ENCODE data around the gene NRXN2.
A peak's percentile ranks its signal among the peaks of the same experiment; 100 is the strongest.

The NRXN2 gene

GRCh38 chr11:64621283-64622019 lies 101.5 kb downstream of the NRXN2 start:
- no peak for DNase-seq

- no peak for DNase-seq
Observed at GRCh38 chr11:64620381-64620971, 102.5 kb downstream of the NRXN2 start.

- no peak for DNase-seq
Observed at GRCh38 chr11:64619811-64620380, 103.1 kb downstream of the NRXN2 start.

- no peak for DNase-seq
Observed at GRCh38 chr11:64619196-64619595, 103.8 kb downstream of the NRXN2 start.

- no peak for DNase-seq
Observed at GRCh38 chr11:64616817-64617216, 106.2 kb downstream of the NRXN2 start.

GRCh38 chr11:64614917-64615316 lies 108.1 kb downstream of the NRXN2 start:
- DNase-seq: no peak

- no peak for DNase-seq
Observed at GRCh38 chr11:64613648-64614047, 109.3 kb downstream of the NRXN2 start.

- peak; percentile 10 to 35 for DNase-seq
Observed at GRCh38 chr11:64611869-64612646, 110.9 kb downstream of the NRXN2 start.

GRCh38 chr11:64611176-64611575 lies 111.8 kb downstream of the NRXN2 start:
- no peak for DNase-seq

GRCh38 chr11:64610596-64610995 lies 112.4 kb downstream of the NRXN2 start:
- no peak for DNase-seq

GRCh38 chr11:64609436-64610047 lies 113.5 kb downstream of the NRXN2 start:
- no peak for DNase-seq

- DNase-seq: no peak
Observed at GRCh38 chr11:64608636-64609035, 114.4 kb downstream of the NRXN2 start.

- DNase-seq: no peak
Observed at GRCh38 chr11:64608046-64608445, 115.0 kb downstream of the NRXN2 start.

GRCh38 chr11:64607381-64607985 lies 115.5 kb downstream of the NRXN2 start:
- no peak for DNase-seq

- DNase-seq: no peak
Observed at GRCh38 chr11:64606796-64607380, 116.1 kb downstream of the NRXN2 start.

- no peak for DNase-seq
Observed at GRCh38 chr11:64605656-64606585, 117.1 kb downstream of the NRXN2 start.

- DNase-seq: no peak
Observed at GRCh38 chr11:64605244-64605560, 117.8 kb downstream of the NRXN2 start.

- no peak for DNase-seq
Observed at GRCh38 chr11:64604458-64605243, 118.3 kb downstream of the NRXN2 start.

GRCh38 chr11:64603411-64604110 lies 119.4 kb downstream of the NRXN2 start:
- no peak for DNase-seq
